HUES64 (cell line): ENCODE data around the gene GPR108.
A peak's percentile ranks its signal among the peaks of the same experiment; 100 is the strongest.
"Not testable (repeated sequence)": the region's sequence is repeated elsewhere in the genome, so short reads cannot be mapped to it uniquely, and the experiment has no call there.

Experiments used
- H3K27ac ChIP-seq: 2 replicates; pipeline ENCODE4 v1.7.0; 2013; ENCODE audit warnings: low read depth, low read length, inconsistent platforms
- H3K27me3 ChIP-seq: 2 replicates; pipeline ENCODE4 v1.6.1; 2013; ENCODE audit warnings: mild to moderate bottlenecking, low read length; ENCODE audit not compliant: insufficient read depth
- H3K36me3 ChIP-seq: 2 replicates; pipeline ENCODE4 v1.6.1; 2013; ENCODE audit warnings: mild to moderate bottlenecking, low read length; ENCODE audit not compliant: insufficient read depth
- H3K4me1 ChIP-seq: 2 replicates; pipeline ENCODE4 v1.6.1; 2013; ENCODE audit warnings: mild to moderate bottlenecking, low read length, moderate library complexity; ENCODE audit not compliant: insufficient read depth
- H3K4me3 ChIP-seq: 2 replicates; pipeline ENCODE4 v1.5.1; 2013; ENCODE audit warnings: mild to moderate bottlenecking, low read length, moderate library complexity
- H3K9ac ChIP-seq: 2 replicates; pipeline ENCODE4 v1.6.1; 2013; ENCODE audit warnings: mild to moderate bottlenecking, low read depth, low read length
- H3K9me3 ChIP-seq: 2 replicates; pipeline ENCODE4 v1.6.1; 2013; ENCODE audit warnings: low read depth, low read length; ENCODE audit not compliant: insufficient read depth
- WGBS: fragments of 150-250, 120-280 bp; methylation state at CpG from one replicate; pipeline ENCODE4 v1.1.7; 2013; ENCODE audit warnings: missing lambda C conversion rate; 5-methylcytosine and 5-hydroxymethylcytosine counted together

GPR108 gene

DNA sequence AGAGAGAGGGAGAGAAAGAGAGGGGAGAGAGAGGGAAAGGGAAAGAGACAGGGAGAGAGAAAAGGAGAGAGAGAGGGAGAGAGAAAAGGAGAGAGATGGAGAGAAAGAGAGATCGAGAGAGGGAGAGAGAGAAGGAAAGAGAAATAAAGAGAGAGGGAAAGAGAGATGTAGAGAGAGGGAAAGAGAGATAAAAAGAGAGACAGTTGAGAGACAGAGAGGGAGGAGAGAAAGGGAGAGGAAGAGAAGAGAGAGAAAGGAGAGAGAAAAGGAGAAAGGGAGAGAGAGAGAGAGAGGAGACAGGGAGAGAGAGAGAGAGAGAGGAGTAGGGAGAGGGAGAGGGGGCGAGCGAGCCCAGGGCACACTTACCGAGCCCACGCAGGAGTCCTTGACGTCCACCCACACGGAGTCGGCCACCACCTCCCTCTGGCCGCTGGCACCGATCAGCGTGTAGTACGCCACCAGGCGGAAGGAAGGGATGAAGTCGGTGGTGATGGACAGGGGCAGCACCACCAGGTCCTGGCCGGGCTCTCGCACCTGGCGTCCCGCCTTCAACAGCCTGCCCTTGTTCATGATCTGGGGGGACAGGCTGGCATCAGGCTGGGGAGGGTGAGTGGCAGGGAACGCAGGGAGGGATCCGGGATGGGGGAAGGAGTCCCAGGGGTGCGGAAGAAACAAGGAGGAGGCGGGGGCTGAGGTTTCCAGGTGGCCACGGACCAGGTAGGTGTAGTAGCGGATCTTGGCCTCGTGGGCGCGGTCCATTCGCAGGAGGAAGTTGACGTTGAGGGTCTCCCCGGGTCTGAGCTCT lies 26.9 kb downstream of the GPR108 start:
- Histone ChIP-seq H3K9ac (no peak overlapping the region), H3K4me3 (peak overlapping the region; percentile 30), H3K9me3 (0 out of 2 replicates have a peak, but pooled peaks cover 3% of the 10 kb centered on the region), H3K27ac (no peak overlapping the region), H3K27me3 (peaks cover 29% of the 10 kb centered on the region), H3K36me3 (no peaks in the 10 kb centered on the region), H3K4me1 (no peaks in the 10 kb centered on the region)
- WGBS: 63% methylated on average over 30 of the region's 30 CpGs

DNA sequence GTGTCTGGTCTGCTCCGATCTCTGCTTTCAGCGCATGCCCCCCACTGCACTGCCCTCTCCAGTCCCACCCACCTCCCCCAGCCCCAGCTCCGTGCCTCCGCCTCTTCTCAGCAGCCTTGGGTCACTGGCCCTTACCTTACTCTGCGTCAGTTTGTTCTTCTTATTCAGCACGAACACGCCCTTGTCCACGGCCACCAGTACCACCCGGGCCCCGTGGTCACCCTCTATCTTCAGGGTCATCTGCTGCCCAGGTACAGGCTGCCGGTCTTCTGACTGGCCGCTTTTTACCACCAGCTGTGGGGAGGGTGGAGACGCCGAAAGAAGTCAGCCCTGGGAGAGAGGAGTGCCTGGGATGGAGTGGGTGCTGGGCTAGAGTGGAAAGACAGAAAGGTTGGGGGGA lies 27.8 kb downstream of the GPR108 start:
- H3K27me3 ChIP-seq: peaks cover 29% of the 10 kb centered on the region

GRCh38 chr19:6708913-6709312 lies 28.5 kb downstream of the GPR108 start:
- not testable (repeated sequence) for H3K4me1 ChIP-seq, H3K4me3 ChIP-seq, H3K27ac ChIP-seq, H3K9ac ChIP-seq, H3K9me3 ChIP-seq, H3K36me3 ChIP-seq
- 91% methylated on average over 12 of the region's 12 CpGs for WGBS
- H3K27me3 ChIP-seq: peaks cover 29% of the 10 kb centered on the region

More for the DNA sequence above, 27.8 kb downstream of the GPR108 start:
- H3K9me3 ChIP-seq: 0 out of 2 replicates have a peak, but pooled peaks cover 3% of the 10 kb centered on the region
- no peaks in the 10 kb centered on the region for H3K36me3 ChIP-seq
- H3K27ac ChIP-seq: no peak overlapping the region
- H3K9ac ChIP-seq: no peak overlapping the region
- H3K4me1 ChIP-seq: no peaks in the 10 kb centered on the region
- 73% methylated on average over 14 of the region's 14 CpGs for WGBS
- H3K4me3 ChIP-seq: no peak overlapping the region

DNA sequence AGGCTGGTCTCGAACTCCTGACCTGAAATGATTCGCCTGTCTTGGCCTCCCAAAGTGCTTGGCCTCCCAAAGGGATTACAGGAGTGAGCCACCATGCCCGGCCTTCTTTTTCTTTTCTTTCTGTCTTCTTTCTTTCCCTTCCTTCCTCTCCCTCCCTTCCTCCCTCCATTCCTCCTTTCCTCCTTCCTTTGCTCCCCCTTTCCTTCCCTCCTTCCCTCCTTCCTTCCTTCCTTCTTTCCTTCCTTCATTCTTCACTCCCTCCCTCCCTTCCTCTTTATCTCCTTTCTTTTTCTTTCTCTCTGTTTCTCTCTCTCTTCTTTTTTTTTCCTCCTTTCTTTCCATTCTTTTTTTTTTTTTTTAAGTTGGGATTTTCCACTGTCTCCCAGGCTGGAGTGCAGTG lies 29.0 kb downstream of the GPR108 start:
- Histone ChIP-seq H3K4me3 (no peak overlapping the region), H3K4me1 (no peaks in the 10 kb centered on the region), H3K9ac (no peak overlapping the region), H3K36me3 (no peaks in the 10 kb centered on the region), H3K9me3 (0 out of 2 replicates have a peak, but pooled peaks cover 3% of the 10 kb centered on the region), H3K27me3 (peaks cover 29% of the 10 kb centered on the region), H3K27ac (no peak overlapping the region)
- WGBS: 72% methylated on average over 3 of the region's 3 CpGs

DNA sequence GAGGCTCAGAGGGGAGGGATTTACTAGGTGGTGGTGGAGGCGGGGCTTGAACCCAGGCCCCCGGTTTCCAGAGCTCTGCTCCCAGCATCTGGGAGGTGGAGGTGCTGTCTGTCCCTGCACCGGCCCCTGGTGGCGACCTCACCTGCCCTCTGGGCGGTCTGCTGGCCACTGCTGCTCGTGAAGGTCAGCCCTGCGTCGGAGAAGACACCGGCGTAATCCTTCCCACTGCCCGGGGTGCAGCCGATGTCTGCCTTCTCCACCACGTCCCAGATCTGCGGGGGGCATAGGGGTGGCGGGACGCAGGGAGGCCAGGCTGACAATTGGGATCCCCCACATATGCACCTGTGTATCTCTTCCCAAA lies 29.7 kb downstream of the GPR108 start:
- WGBS: 87% methylated on average over 16 of the region's 16 CpGs
- Histone ChIP-seq H3K27ac (no peak overlapping the region), H3K9ac (no peak overlapping the region), H3K27me3 (peaks cover 29% of the 10 kb centered on the region), H3K4me1 (no peaks in the 10 kb centered on the region), H3K36me3 (no peaks in the 10 kb centered on the region), H3K9me3 (0 out of 2 replicates have a peak, but pooled peaks cover 3% of the 10 kb centered on the region), H3K4me3 (no peak overlapping the region)

DNA sequence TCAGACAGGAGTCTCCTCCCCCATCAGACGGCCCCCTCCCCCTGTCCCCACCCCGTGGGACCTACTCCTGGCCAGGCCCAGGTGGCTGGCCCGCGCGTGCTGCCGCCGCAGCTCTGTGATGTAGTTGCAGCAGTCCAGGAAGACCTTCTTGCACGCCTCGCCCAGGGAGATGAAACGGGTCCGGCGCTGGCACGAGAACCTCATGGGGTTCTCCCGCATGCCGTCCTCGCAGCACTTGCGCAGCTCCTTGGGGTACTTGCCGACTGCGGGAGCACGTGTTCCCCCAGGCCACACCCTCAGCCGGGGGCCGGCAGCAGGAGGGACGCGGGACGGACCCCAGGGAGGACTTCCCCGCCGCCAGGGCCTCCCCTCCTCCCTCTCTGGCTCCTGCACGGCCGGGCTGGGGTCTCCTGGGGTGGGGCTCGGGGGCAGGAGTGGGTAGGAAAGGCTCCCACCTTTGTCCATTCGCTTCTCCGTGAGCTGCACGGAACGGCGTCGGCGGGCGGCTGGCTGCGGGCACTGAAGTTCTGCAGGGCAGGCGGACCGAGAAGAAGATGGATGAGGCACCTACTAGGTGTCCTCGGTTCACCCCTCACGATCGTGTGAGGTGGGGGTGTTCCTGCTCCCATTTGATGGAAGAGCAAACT lies 30.2 kb downstream of the GPR108 start:
- Histone ChIP-seq H3K9ac (no peak overlapping the region), H3K36me3 (no peaks in the 10 kb centered on the region), H3K27ac (no peak overlapping the region), H3K4me1 (no peaks in the 10 kb centered on the region), H3K27me3 (peaks cover 29% of the 10 kb centered on the region), H3K9me3 (0 out of 2 replicates have a peak, but pooled peaks cover 3% of the 10 kb centered on the region), H3K4me3 (no peak overlapping the region)
- WGBS: 92% methylated on average over 44 of the region's 44 CpGs

- H3K27ac ChIP-seq: no peak overlapping the region
- H3K4me1 ChIP-seq: no peaks in the 10 kb centered on the region
- peaks cover 26% of the 10 kb centered on the region for H3K27me3 ChIP-seq
- H3K9me3 ChIP-seq: 0 out of 2 replicates have a peak, but pooled peaks cover 3% of the 10 kb centered on the region
- WGBS: 71% methylated on average over 2 of the region's 3 CpGs
- no peak overlapping the region for H3K9ac ChIP-seq
- no peaks in the 10 kb centered on the region for H3K36me3 ChIP-seq
- H3K4me3 ChIP-seq: no peak overlapping the region
These were observed 30.8 kb downstream of the GPR108 start for GRCh38 chr19:6706633-6706958.

DNA sequence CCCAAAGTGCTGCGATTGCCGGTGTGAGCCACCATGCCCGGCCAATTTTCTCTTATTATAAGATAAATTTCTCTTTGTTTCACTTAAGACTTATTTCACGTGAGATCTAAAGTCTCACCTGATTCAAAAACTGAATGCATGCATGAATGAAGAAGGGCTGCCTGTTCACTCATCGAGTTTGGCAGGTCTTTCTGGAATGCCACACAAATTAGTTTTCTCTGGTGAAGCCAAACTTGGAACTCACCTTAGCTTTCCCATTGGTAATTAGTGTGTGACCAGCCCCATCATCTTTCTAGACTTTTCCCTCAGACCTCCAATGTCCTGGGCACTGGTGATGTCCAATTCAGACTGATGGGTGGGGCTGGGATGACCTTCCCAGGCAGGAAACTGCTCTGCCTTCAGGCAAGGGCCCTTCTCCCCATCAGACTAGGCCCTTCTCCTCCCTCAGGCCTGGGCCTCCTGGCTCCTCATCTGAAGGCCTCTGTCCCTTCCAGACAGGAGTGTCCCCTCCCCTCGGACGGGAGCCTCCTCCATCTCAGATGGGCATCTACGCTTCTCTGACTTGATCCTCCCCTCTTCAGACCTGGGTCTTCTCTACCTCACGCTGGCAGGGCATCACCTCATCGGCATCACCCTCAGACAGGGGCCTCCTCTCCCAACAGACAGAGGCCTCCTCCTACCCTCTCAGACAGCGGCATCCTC lies 31.3 kb downstream of the GPR108 start:
- Histone ChIP-seq H3K9me3 (0 out of 2 replicates have a peak, but pooled peaks cover 4% of the 10 kb centered on the region), H3K4me1 (no peaks in the 10 kb centered on the region), H3K4me3 (no peak overlapping the region), H3K27ac (no peak overlapping the region), H3K36me3 (no peaks in the 10 kb centered on the region), H3K27me3 (peaks cover 21% of the 10 kb centered on the region), H3K9ac (no peak overlapping the region)
- 82% methylated on average over 11 of the region's 11 CpGs for WGBS

DNA sequence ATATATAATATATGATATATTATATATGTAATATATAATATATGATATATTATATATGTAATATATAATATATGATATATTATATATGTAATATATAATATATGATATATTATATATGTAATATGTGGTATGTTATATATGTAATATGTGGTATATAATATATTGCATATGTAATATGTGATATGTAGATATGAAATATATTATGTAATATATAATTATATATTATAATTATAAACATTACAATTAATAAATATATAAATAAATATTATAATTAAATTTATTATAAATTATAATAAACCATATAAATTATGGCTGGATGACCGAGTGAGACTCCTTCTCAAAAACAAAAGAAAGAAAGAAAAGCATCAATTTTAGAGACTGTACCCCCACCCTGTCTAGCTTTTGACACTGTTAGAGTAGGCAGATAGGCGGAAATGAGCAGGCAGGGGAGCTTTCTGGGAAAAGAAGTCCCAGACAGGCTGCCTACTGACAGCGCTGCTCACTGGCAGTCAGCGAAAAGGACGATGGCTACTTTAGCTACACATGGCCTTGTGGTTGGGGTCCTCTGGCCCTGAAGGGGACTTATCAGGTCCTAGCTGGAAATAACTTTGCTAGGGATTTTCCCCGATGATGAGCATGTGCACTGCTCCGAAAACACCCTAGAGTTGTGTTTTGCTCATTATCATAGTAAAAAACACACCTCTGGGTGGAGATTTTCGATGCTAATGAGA lies 36.6 kb downstream of the GPR108 start:
- H3K27me3 ChIP-seq: no peaks in the 10 kb centered on the region
- no peak overlapping the region for H3K9ac ChIP-seq
- no peak overlapping the region for H3K27ac ChIP-seq
- 90% methylated on average over 7 of the region's 8 CpGs for WGBS
- H3K4me3 ChIP-seq: no peak overlapping the region
- peaks cover 15% of the 10 kb centered on the region; the same call in 1 of the 2 replicates for H3K9me3 ChIP-seq
- H3K36me3 ChIP-seq: no peaks in the 10 kb centered on the region
- no peaks in the 10 kb centered on the region for H3K4me1 ChIP-seq

- Histone ChIP-seq H3K27me3 (no peaks in the 10 kb centered on the region), H3K9ac (no peak overlapping the region), H3K27ac (no peak overlapping the region), H3K4me3 (no peak overlapping the region), H3K9me3 (peaks cover 15% of the 10 kb centered on the region; the same call in 1 of the 2 replicates), H3K36me3 (no peaks in the 10 kb centered on the region), H3K4me1 (no peaks in the 10 kb centered on the region)
These were observed 37.4 kb downstream of the GPR108 start for GRCh38 chr19:6699935-6700334.
